HepG2 (cell line): ENCODE results near the gene FBF1. TPM values are rescaled to one million over a fixed set of nuclear protein-coding genes. Genes with fewer than 3 reads are reported as not detected.

Source experiments
- CSRNP1 ChIP-seq: sonication (generic); formaldehyde crosslinking; IDR thresholded peaks from 2 replicates; pipeline ENCODE4 v1.8.1; 2023; ENCODE audit warnings: mild to moderate bottlenecking, missing genetic modification reagents
- MNT ChIP-seq: fragments of 450-650 bp; IDR thresholded peaks from 2 replicates; pipeline ENCODE4 v1.6.1; 2016
- MXI1 ChIP-seq: IDR thresholded peaks from 3 replicates; pipeline ENCODE4 v1.6.1; 2012; ENCODE audit warnings: low read depth, low read length, inconsistent platforms, borderline replicate concordance
- PHF20 ChIP-seq: sonication (generic); formaldehyde crosslinking; IDR thresholded peaks from 2 replicates; pipeline ENCODE4 v1.5.0; 2020; ENCODE audit warnings: mild to moderate bottlenecking, missing genetic modification reagents
- PRPF4 ChIP-seq: fragments of 200-400 bp; formaldehyde crosslinking; IDR thresholded peaks from 2 replicates; pipeline ENCODE4 v1.6.1; 2016; ENCODE audit warnings: low read length, low read depth; ENCODE audit not compliant: poor library complexity, severe bottlenecking
- TCF7 ChIP-seq: sonication (generic); IDR thresholded peaks from 2 replicates; pipeline ENCODE4 v1.6.1; 2016; ENCODE audit warnings: antibody characterized with exemption, low read depth
- XBP1 ChIP-seq: sonication (generic); formaldehyde crosslinking; IDR thresholded peaks from 2 replicates; pipeline ENCODE4 v1.5.0; 2020; ENCODE audit warnings: missing genetic modification reagents
- ZBTB3 ChIP-seq: sonication (generic); formaldehyde crosslinking; IDR thresholded peaks from 2 replicates; pipeline ENCODE4 v1.4.0; 2020; ENCODE audit warnings: low read depth, mild to moderate bottlenecking, moderate library complexity, missing genetic modification reagents, borderline replicate concordance
- ZBTB4 ChIP-seq: sonication (generic); formaldehyde crosslinking; IDR thresholded peaks from 2 replicates; pipeline ENCODE4 v1.4.0; 2020; ENCODE audit warnings: missing genetic modification reagents, mild to moderate bottlenecking, borderline replicate concordance
- ZC3H4 ChIP-seq: sonication (generic); formaldehyde crosslinking; IDR thresholded peaks from 2 replicates; pipeline ENCODE4 v1.4.0; 2020; ENCODE audit warnings: missing genetic modification reagents, borderline replicate concordance
- ZNF12 ChIP-seq: sonication (generic); formaldehyde crosslinking; IDR thresholded peaks from 2 replicates; pipeline ENCODE4 v1.5.0; 2020; ENCODE audit warnings: missing genetic modification reagents
- ZNF296 ChIP-seq: sonication (generic); formaldehyde crosslinking; conservative IDR thresholded peaks from 2 replicates; pipeline ENCODE4 v1.5.0; 2020; ENCODE audit warnings: mild to moderate bottlenecking, missing genetic modification reagents
- ZNF407 ChIP-seq: sonication (generic); formaldehyde crosslinking; IDR thresholded peaks from one replicate; pipeline ENCODE4 v1.5.1; 2020; ENCODE audit warnings: mild to moderate bottlenecking, missing genetic modification reagents; ENCODE audit errors: not compliant biosample characterization
- ZNF589 ChIP-seq: sonication (generic); formaldehyde crosslinking; conservative IDR thresholded peaks from 2 replicates; pipeline ENCODE4 v1.8.0; 2022; ENCODE audit warnings: mild to moderate bottlenecking, moderate library complexity, missing genetic modification reagents
- polyA plus RNA-seq, 8 experiments: library from polyadenylated mRNA; depleted of rRNA in 3 of 8; stranded (reverse) in 7 of 8; unstranded in 1 of 8; fragments of >200 nt; fragmentation: Illumina TruSeq in 4 of 8; extraction: Trizol in 4 of 8; gene quantifications; 2 replicates each; pipeline versions ENCODE4 v1.2.1 to v1.2.3, GENCODE V29; 2011 to 2016; ENCODE audit warnings: low read depth in 4 of 8, missing spikeins in 1 of 8, mixed read lengths in 1 of 8; ENCODE audit not compliant: insufficient read depth in 1 of 8
- total RNA-seq, 5 experiments: library from RNA; depleted of rRNA; stranded (reverse); fragments of >200 nt; fragmentation: Illumina TruSeq; extraction: Trizol; gene quantifications; 2 replicates each; pipeline ENCODE4 v1.2.3, GENCODE V29; 2016; ENCODE audit warnings: low read depth in 1 of 5

The FBF1 gene
- total and polyA plus RNA-seq, 2 of the 13 experiments (the other 11 are each of a cell fraction or from before 2014, with no cell fraction given) = 2.4 to 8.1 TPM

- no peak for TF ChIP-seq ZNF407
- TF ChIP-seq MXI1 = peak; percentile 34; the same call in 1 of the 3 replicates
- TF ChIP-seq CSRNP1 (CRISPR knock-in tag) = no peak; the same call in 1 of the 2 replicates
- peak; percentile 100; the same call in 1 of the 2 replicates for TF ChIP-seq ZBTB4 (CRISPR knock-in tag)
- TF ChIP-seq XBP1 = no peak
- TF ChIP-seq ZNF296 (CRISPR knock-in tag) = peak; percentile 22; the same call in 1 of the 2 replicates
- TF ChIP-seq TCF7 = no peak
- TF ChIP-seq ZNF589 (CRISPR knock-in tag) = peak; percentile 21; the same call in 1 of the 2 replicates
- TF ChIP-seq ZNF12 (CRISPR knock-in tag) = no peak
- no peak for TF ChIP-seq ZC3H4
- no peak for TF ChIP-seq MNT
- no peak for TF ChIP-seq PHF20 (CRISPR knock-in tag)
- TF ChIP-seq PRPF4 = peak; percentile 74
- TF ChIP-seq ZBTB3 (CRISPR knock-in tag) = no peak
Observed at GRCh38 chr17:75891022-75891604, 49.7 kb downstream of the FBF1 start (continued).
